RWPE2 (cell line): ENCODE results near the gene BBX.

Experiments used
- ATAC-seq: fragments of 200-7000 bp; cut with Tn5 transposase; 3 replicates; pipeline ENCODE4 v1.9.1; 2021; ENCODE audit warnings: low read depth
- DNase-seq: peaks from one replicate; pipeline ENCODE4 v3.0.0-alpha.2; 2020; ENCODE audit warnings: low spot score
- H3K27ac ChIP-seq: fragments of 450-650 bp; 2 replicates; pipeline ENCODE4 v1.5.1; 2017; ENCODE audit warnings: mild to moderate bottlenecking; ENCODE audit not compliant: poor library complexity, severe bottlenecking
- H3K27me3 ChIP-seq: fragments of 250-450 bp; sonication (Bioruptor Pico); 2 replicates; pipeline ENCODE4 v1.5.1; 2021; ENCODE audit warnings: mild to moderate bottlenecking, moderate library complexity; ENCODE audit not compliant: insufficient read depth, poor library complexity, severe bottlenecking
- H3K36me3 ChIP-seq: fragments of 250-450 bp; sonication (Bioruptor Pico); 2 replicates; pipeline ENCODE4 v1.5.1; 2020; ENCODE audit warnings: low read depth, mild to moderate bottlenecking, moderate library complexity
- H3K4me1 ChIP-seq: fragments of 250-450 bp; sonication (Bioruptor Pico); 2 replicates; pipeline ENCODE4 v1.5.1; 2021; ENCODE audit warnings: mild to moderate bottlenecking, moderate library complexity; ENCODE audit not compliant: insufficient read depth, poor library complexity, severe bottlenecking
- H3K4me3 ChIP-seq: fragments of 250-450 bp; sonication (Bioruptor Pico); 2 replicates; pipeline ENCODE4 v1.5.1; 2021; ENCODE audit warnings: mild to moderate bottlenecking, moderate library complexity; ENCODE audit not compliant: severe bottlenecking
- H3K9me3 ChIP-seq: fragments of 250-450 bp; sonication (Bioruptor Pico); 2 replicates; pipeline ENCODE4 v1.5.1; 2021; ENCODE audit warnings: mild to moderate bottlenecking, moderate library complexity; ENCODE audit not compliant: severe bottlenecking
- CTCF ChIP-seq: fragments of 450-650 bp; IDR thresholded peaks from one replicate; pipeline ENCODE4 v1.5.1; 2017; ENCODE audit warnings: mild to moderate bottlenecking, moderate library complexity; ENCODE audit not compliant: poor library complexity, severe bottlenecking

The BBX gene

GRCh38 chr3:107670986-107671385, 148.2 kb downstream of the BBX start:
- Histone ChIP-seq H3K4me3 (no peak overlapping the region), H3K27ac (no peak overlapping the region), H3K9me3 (no peaks in the 10 kb centered on the region), H3K36me3 (no peaks in the 10 kb centered on the region), H3K27me3 (no peaks in the 10 kb centered on the region), H3K4me1 (no peaks in the 10 kb centered on the region)
- TF ChIP-seq CTCF: no peak
- ATAC-seq: no peak
- no peak for DNase-seq

GRCh38 chr3:107674371-107674770, 151.6 kb downstream of the BBX start:
- H3K27ac ChIP-seq: no peak overlapping the region
- TF ChIP-seq CTCF: no peak
- H3K4me1 ChIP-seq: no peaks in the 10 kb centered on the region
- DNase-seq: no peak
- no peaks in the 10 kb centered on the region for H3K9me3 ChIP-seq
- no peak for ATAC-seq
- H3K27me3 ChIP-seq: no peaks in the 10 kb centered on the region
- H3K4me3 ChIP-seq: no peak overlapping the region
- no peaks in the 10 kb centered on the region for H3K36me3 ChIP-seq

GRCh38 chr3:107675233-107675900, 152.6 kb downstream of the BBX start:
- Histone ChIP-seq H3K27ac (no peak overlapping the region), H3K4me1 (no peaks in the 10 kb centered on the region), H3K4me3 (no peak overlapping the region), H3K36me3 (no peaks in the 10 kb centered on the region), H3K9me3 (no peaks in the 10 kb centered on the region), H3K27me3 (no peaks in the 10 kb centered on the region)
- ATAC-seq (no peak), DNase-seq (no peak)
- TF ChIP-seq CTCF: no peak

- ATAC-seq (peak; percentile 42; the same call in 1 of the 3 replicates), DNase-seq (no peak)
- Histone ChIP-seq H3K4me3 (no peak overlapping the region), H3K4me1 (peaks cover 4% of the 10 kb centered on the region), H3K27me3 (no peaks in the 10 kb centered on the region), H3K27ac (no peak overlapping the region), H3K9me3 (no peaks in the 10 kb centered on the region), H3K36me3 (no peaks in the 10 kb centered on the region)
- TF ChIP-seq CTCF: peak; percentile 80
Observed at GRCh38 chr3:107676469-107677309, 153.9 kb downstream of the BBX start.

- H3K27ac ChIP-seq: no peak overlapping the region
- no peak for ATAC-seq
- no peaks in the 10 kb centered on the region for H3K36me3 ChIP-seq
- H3K27me3 ChIP-seq: no peaks in the 10 kb centered on the region
- no peaks in the 10 kb centered on the region for H3K9me3 ChIP-seq
- peaks cover 4% of the 10 kb centered on the region for H3K4me1 ChIP-seq
- no peak for TF ChIP-seq CTCF
- DNase-seq: no peak
- no peak overlapping the region for H3K4me3 ChIP-seq
Observed at GRCh38 chr3:107679921-107680320, 157.2 kb downstream of the BBX start.
